ENCODE results near the gene DAB2IP. TPM values are rescaled to one million over a fixed set of nuclear protein-coding genes. Genes with fewer than 3 reads are reported as not detected.

DAB2IP gene
- total RNA-seq, 1 experiment from 2014 or later = 17.0 TPM

GRCh38 chr9:121645003-121645402 is 6.4 kb upstream of the DAB2IP start:
- intact Hi-C loops (cut with micrococcal nuclease) = no loop called here
- Mint-ChIP-seq H3K36me3 (ENCODE audit: insufficient read depth, unreplicated experiment) (no peaks in the 10 kb centered on the region), H3K9me3 (ENCODE audit: unreplicated experiment) (no peaks in the 10 kb centered on the region), H3K27me3 (ENCODE audit: insufficient read depth, unreplicated experiment) (peaks cover 32% of the 10 kb centered on the region), H3K27ac (ENCODE audit: low read depth, unreplicated experiment) (no peak overlapping the region), H3K4me3 (ENCODE audit: unreplicated experiment) (no peak overlapping the region), H3K4me1 (ENCODE audit: insufficient read depth, unreplicated experiment) (no peaks in the 10 kb centered on the region)
- POLR2A ChIA-PET = no interaction called here
- DNase-seq (ENCODE audit: unreplicated experiment) = no peak
- CTCF ChIA-PET = no interaction called here
- no TSS peak for BruUV-seq (replicated peaks)
- no peak for TF ChIP-seq CTCF (IDR thresholded peaks at IDR 0.05; ENCODE audit: unreplicated experiment)

- no TSS peak for BruUV-seq (replicated peaks)
- Mint-ChIP-seq H3K27ac (ENCODE audit: low read depth, unreplicated experiment) (no peak overlapping the region), H3K36me3 (ENCODE audit: insufficient read depth, unreplicated experiment) (no peaks in the 10 kb centered on the region)
Observed at GRCh38 chr9:121645853-121646807, 5.3 kb upstream of the DAB2IP start.

GRCh38 chr9:121646992-121647391 is 4.4 kb upstream of the DAB2IP start:
- CTCF ChIA-PET = no interaction called here
- Mint-ChIP-seq H3K4me3 (ENCODE audit: unreplicated experiment) (no peak overlapping the region), H3K4me1 (ENCODE audit: insufficient read depth, unreplicated experiment) (peaks cover 9% of the 10 kb centered on the region), H3K27ac (ENCODE audit: low read depth, unreplicated experiment) (no peak overlapping the region), H3K27me3 (ENCODE audit: insufficient read depth, unreplicated experiment) (peaks cover 27% of the 10 kb centered on the region), H3K9me3 (ENCODE audit: unreplicated experiment) (no peaks in the 10 kb centered on the region), H3K36me3 (ENCODE audit: insufficient read depth, unreplicated experiment) (no peaks in the 10 kb centered on the region)
- POLR2A ChIA-PET = no interaction called here
- BruUV-seq (replicated peaks) = no TSS peak
- intact Hi-C loops (cut with micrococcal nuclease) = no loop called here
- DNase-seq (ENCODE audit: unreplicated experiment) = no peak
- no peak for TF ChIP-seq CTCF (IDR thresholded peaks at IDR 0.05; ENCODE audit: unreplicated experiment)

More at GRCh38 chr9:121645853-121646807, 5.3 kb upstream of the DAB2IP start:
- DNase-seq (ENCODE audit: unreplicated experiment) = no peak
- intact Hi-C loops (cut with micrococcal nuclease) = no loop called here
- H3K4me1 Mint-ChIP-seq (ENCODE audit: insufficient read depth, unreplicated experiment) = peaks cover 9% of the 10 kb centered on the region
- ChIA-PET POLR2A (no interaction called here), CTCF (no interaction called here)
- H3K4me3 Mint-ChIP-seq (ENCODE audit: unreplicated experiment) = no peak overlapping the region
- no peak for TF ChIP-seq CTCF (IDR thresholded peaks at IDR 0.05; ENCODE audit: unreplicated experiment)
- peaks cover 32% of the 10 kb centered on the region for H3K27me3 Mint-ChIP-seq (ENCODE audit: insufficient read depth, unreplicated experiment)
- no peaks in the 10 kb centered on the region for H3K9me3 Mint-ChIP-seq (ENCODE audit: unreplicated experiment)

- CTCF ChIA-PET = no interaction called here
- Mint-ChIP-seq H3K4me1 (ENCODE audit: insufficient read depth, unreplicated experiment) (peaks cover 9% of the 10 kb centered on the region), H3K36me3 (ENCODE audit: insufficient read depth, unreplicated experiment) (no peaks in the 10 kb centered on the region), H3K4me3 (ENCODE audit: unreplicated experiment) (no peak overlapping the region), H3K27me3 (ENCODE audit: insufficient read depth, unreplicated experiment) (peaks cover 23% of the 10 kb centered on the region), H3K27ac (ENCODE audit: low read depth, unreplicated experiment) (no peak overlapping the region), H3K9me3 (ENCODE audit: unreplicated experiment) (no peaks in the 10 kb centered on the region)
- no peak for DNase-seq (ENCODE audit: unreplicated experiment)
- intact Hi-C loops (cut with micrococcal nuclease) = no loop called here
- BruUV-seq (replicated peaks) = no TSS peak
- no peak for TF ChIP-seq CTCF (IDR thresholded peaks at IDR 0.05; ENCODE audit: unreplicated experiment)
- POLR2A ChIA-PET = no interaction called here
Observed at GRCh38 chr9:121648172-121648571, 3.3 kb upstream of the DAB2IP start.
